CD4-positive, alpha-beta T cell treated with Interleukin-12 subunit alpha and Interleukin-12 subunit beta, for 1 hour (primary cell): ENCODE results near the gene OAS1.

ENCODE experiments used
- DNase-seq: peaks from one replicate; pipeline ENCODE4 v3.0.0-alpha.2; 2020

OAS1 gene

GRCh38 chr12:112906712-112907414 lies at the start of gene OAS1:
Gene OAS1 (plus strand): TSS chr12:112906962. CDS start chr12:112907040, 78 bp downstream.
- peak; percentile 55 for DNase-seq

GRCh38 chr12:112859291-112859690 lies 47.5 kb upstream of the OAS1 start:
- DNase-seq: no peak

- no peak for DNase-seq
These were observed 46.6 kb upstream of the OAS1 start for GRCh38 chr12:112860181-112860580.

GRCh38 chr12:112861284-112861683 lies 45.5 kb upstream of the OAS1 start:
- DNase-seq: no peak

- DNase-seq: no peak
These were observed 44.0 kb upstream of the OAS1 start for GRCh38 chr12:112862636-112863290.

- DNase-seq: no peak
These were observed 38.2 kb upstream of the OAS1 start for GRCh38 chr12:112868459-112869041.

- DNase-seq: no peak
These were observed 37.7 kb upstream of the OAS1 start for GRCh38 chr12:112869091-112869490.

- DNase-seq: no peak
These were observed 37.0 kb upstream of the OAS1 start for GRCh38 chr12:112869778-112870177.

- no peak for DNase-seq
These were observed 36.3 kb upstream of the OAS1 start for GRCh38 chr12:112870267-112870980.

GRCh38 chr12:112875608-112876007 lies 31.2 kb upstream of the OAS1 start:
- no peak for DNase-seq

- DNase-seq: no peak
These were observed 30.3 kb upstream of the OAS1 start for GRCh38 chr12:112876506-112876905.

GRCh38 chr12:112877006-112877405 lies 29.8 kb upstream of the OAS1 start:
- no peak for DNase-seq

- no peak for DNase-seq
These were observed 28.3 kb upstream of the OAS1 start for GRCh38 chr12:112878488-112878887.

- DNase-seq: no peak
These were observed 27.5 kb upstream of the OAS1 start for GRCh38 chr12:112879191-112879705.

- no peak for DNase-seq
These were observed 25.2 kb upstream of the OAS1 start for GRCh38 chr12:112881602-112882001.

- no peak for DNase-seq
These were observed 21.5 kb upstream of the OAS1 start for GRCh38 chr12:112885236-112885635.

- no peak for DNase-seq
These were observed 19.2 kb upstream of the OAS1 start for GRCh38 chr12:112887550-112887949.

- DNase-seq: no peak
These were observed 15.4 kb upstream of the OAS1 start for GRCh38 chr12:112891093-112892024.

- no peak for DNase-seq
These were observed 13.9 kb upstream of the OAS1 start for GRCh38 chr12:112892856-112893255.

- no peak for DNase-seq
These were observed 12.6 kb upstream of the OAS1 start for GRCh38 chr12:112894128-112894527.

GRCh38 chr12:112898380-112898779 lies 8.4 kb upstream of the OAS1 start:
- DNase-seq: no peak
